ENCODE measurements around the gene GSK3A. TPM values are rescaled to one million over a fixed set of nuclear protein-coding genes. Genes with fewer than 3 reads are reported as not detected.

Gene GSK3A
- 25.0 and 27.8 TPM in 2 replicates for total RNA-seq (2014; rRNA removed; shearing (Covaris generic))

GRCh38 chr19:42242512-42243409 is at the start of gene GSK3A:
Gene GSK3A, minus strand, starts transcription at chr19:42242602. Its CDS starts 137 bp downstream, at chr19:42242465.

GRCh38 chr19:42268704-42269477 is 26.5 kb upstream of the GSK3A start, which contains the start of gene CIC:
Gene CIC, plus strand, starts transcription at chr19:42269252. Its CDS starts 2,532 bp downstream, at chr19:42271784.

GRCh38 chr19:42254850-42255765 is 12.7 kb upstream of the GSK3A start, which contains the start of gene ERF:
Gene ERF, minus strand, starts transcription at chr19:42255128. Its CDS starts 129 bp downstream, at chr19:42254999.

GRCh38 chr19:42219812-42220750 is 22.3 kb downstream of the GSK3A start, which contains the start of gene ZNF526:
Gene ZNF526, plus strand, starts transcription at chr19:42220312. Its CDS starts 4,092 bp downstream, at chr19:42224404.

GRCh38 chr19:42217520-42218437 is 24.6 kb downstream of the GSK3A start, which contains the start of gene DEDD2:
Gene DEDD2, minus strand, starts transcription at chr19:42217677. Its CDS starts 670 bp downstream, at chr19:42217007.

Other genes starting within 250 kb of the GSK3A start
- gene ATP1A3, start 248.4 kb downstream of the GSK3A start, total RNA-seq (2014; rRNA removed; shearing (Covaris generic)), result not detected in 2 replicates
- gene GRIK5, start 172.4 kb downstream of the GSK3A start, total RNA-seq (2014; rRNA removed; shearing (Covaris generic)), result 0.16 and 0.23 TPM in 2 replicates
- 14.7 and 15.3 TPM in 2 replicates for gene ZNF574, start 166.4 kb downstream of the GSK3A start, total RNA-seq (2014; rRNA removed; shearing (Covaris generic))
- gene POU2F2, start 110.2 kb downstream of the GSK3A start, total RNA-seq (2014; rRNA removed; shearing (Covaris generic)), result 0.08 and 1.2 TPM in 2 replicates
- 32.7 and 36.3 TPM in 2 replicates for gene DEDD2, start 24.9 kb downstream of the GSK3A start, total RNA-seq (2014; rRNA removed; shearing (Covaris generic))
- 7.0 and 7.4 TPM in 2 replicates for gene ZNF526, start 22.3 kb downstream of the GSK3A start, total RNA-seq (2014; rRNA removed; shearing (Covaris generic))
- 61.6 and 75.0 TPM in 2 replicates for gene ERF, start 12.5 kb upstream of the GSK3A start, total RNA-seq (2014; rRNA removed; shearing (Covaris generic))
- 21.3 and 24.1 TPM in 2 replicates for gene CIC, start 26.6 kb upstream of the GSK3A start, total RNA-seq (2014; rRNA removed; shearing (Covaris generic))
- 0.91 and 1.6 TPM in 2 replicates for gene PRR19, start 59.5 kb upstream of the GSK3A start, total RNA-seq (2014; rRNA removed; shearing (Covaris generic))
- 44.2 and 66.5 TPM in 2 replicates for gene PAFAH1B3, start 60.0 kb upstream of the GSK3A start, total RNA-seq (2014; rRNA removed; shearing (Covaris generic))
- gene TMEM145, start 70.7 kb upstream of the GSK3A start, total RNA-seq (2014; rRNA removed; shearing (Covaris generic)), result 2.2 and 5.0 TPM in 2 replicates
- 18.9 and 20.3 TPM in 2 replicates for gene MEGF8, start 83.0 kb upstream of the GSK3A start, total RNA-seq (2014; rRNA removed; shearing (Covaris generic))
- 0.80 and 5.1 TPM in 2 replicates for gene CNFN, start 147.7 kb upstream of the GSK3A start, total RNA-seq (2014; rRNA removed; shearing (Covaris generic))
- 3.7 and 3.9 TPM in 2 replicates for gene LIPE, start 184.8 kb upstream of the GSK3A start, total RNA-seq (2014; rRNA removed; shearing (Covaris generic))
- gene CXCL17, start 200.3 kb upstream of the GSK3A start, total RNA-seq (2014; rRNA removed; shearing (Covaris generic)), result 0.45 TPM in 1 of 2 replicates, not detected in the other

Data from A375 (cell line).